Caki2 (cell line): Measurements from ENCODE around the gene ENPP6. TPM values are rescaled to one million over a fixed set of nuclear protein-coding genes. Genes with fewer than 3 reads are reported as not detected.
"Not testable (repeated sequence)": the region's sequence is repeated elsewhere in the genome, so short reads cannot be mapped to it uniquely, and the experiment has no call there.

Experiments
- DNase-seq: peaks from one replicate; pipeline ENCODE4 v3.0.0-alpha.2; 2015; ENCODE audit warnings: low read depth
- in situ Hi-C: cut with HindIII; loops from 2 replicates; pipeline ENCODE4 v1.10.0; 2016; ENCODE audit warnings: low sequenced_read_pairs, low pct_unique_long_range_greater_than_20kb, mixed read lengths
- total RNA-seq: library from RNA; depleted of rRNA; stranded (reverse); fragments of >200 nt; shearing (Covaris generic); gene quantifications from 2 replicates; pipeline ENCODE4 v1.2.3, GENCODE V29; 2014; ENCODE audit warnings: low replicate concordance

The ENPP6 gene
- total RNA-seq, 1 experiment from 2014 or later = 0.03 TPM

DNA sequence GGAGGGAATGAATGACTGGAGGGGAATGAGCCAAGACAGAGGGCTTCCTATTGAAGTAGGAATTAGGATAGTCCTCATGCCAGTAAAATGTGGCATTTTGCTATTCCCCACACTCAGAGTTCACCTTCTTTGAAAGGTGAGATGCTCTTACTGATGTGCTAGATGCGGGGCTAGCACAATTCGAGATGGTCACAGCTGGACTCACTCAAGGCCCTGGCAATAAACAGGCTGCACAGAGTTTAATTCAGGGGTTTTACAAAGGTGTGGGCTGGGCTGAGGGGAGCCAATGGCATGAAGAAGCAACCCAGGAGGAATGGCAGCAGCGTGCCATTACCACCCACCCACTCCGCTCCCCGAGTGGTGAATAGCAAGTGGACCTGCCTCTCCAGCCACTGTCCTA is 55.1 kb downstream of the ENPP6 start:
- DNase-seq = no peak
- in situ Hi-C loops = no loop called here

DNA sequence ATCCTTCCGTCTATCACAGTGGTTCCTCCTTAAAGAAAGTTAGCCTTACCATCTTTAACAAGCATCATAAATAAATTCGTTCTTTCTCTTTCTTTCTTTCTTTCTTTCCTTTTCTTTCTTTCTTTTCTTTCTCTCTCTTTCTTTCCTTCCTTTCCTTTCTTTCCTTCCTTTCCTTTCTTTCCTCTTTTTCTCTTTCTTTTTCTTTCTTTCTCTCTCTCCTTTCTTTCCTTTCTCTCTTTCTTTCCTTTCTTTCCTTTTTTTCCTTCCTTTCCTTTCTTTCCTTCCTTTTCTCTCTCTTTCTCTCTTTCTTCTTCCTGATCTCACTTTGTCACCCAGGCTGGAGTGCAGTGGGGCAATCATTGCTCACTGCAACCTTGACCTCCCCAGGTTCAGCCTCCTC is 60.4 kb downstream of the ENPP6 start:
- no peak for DNase-seq
- in situ Hi-C loops = no loop called here

DNA sequence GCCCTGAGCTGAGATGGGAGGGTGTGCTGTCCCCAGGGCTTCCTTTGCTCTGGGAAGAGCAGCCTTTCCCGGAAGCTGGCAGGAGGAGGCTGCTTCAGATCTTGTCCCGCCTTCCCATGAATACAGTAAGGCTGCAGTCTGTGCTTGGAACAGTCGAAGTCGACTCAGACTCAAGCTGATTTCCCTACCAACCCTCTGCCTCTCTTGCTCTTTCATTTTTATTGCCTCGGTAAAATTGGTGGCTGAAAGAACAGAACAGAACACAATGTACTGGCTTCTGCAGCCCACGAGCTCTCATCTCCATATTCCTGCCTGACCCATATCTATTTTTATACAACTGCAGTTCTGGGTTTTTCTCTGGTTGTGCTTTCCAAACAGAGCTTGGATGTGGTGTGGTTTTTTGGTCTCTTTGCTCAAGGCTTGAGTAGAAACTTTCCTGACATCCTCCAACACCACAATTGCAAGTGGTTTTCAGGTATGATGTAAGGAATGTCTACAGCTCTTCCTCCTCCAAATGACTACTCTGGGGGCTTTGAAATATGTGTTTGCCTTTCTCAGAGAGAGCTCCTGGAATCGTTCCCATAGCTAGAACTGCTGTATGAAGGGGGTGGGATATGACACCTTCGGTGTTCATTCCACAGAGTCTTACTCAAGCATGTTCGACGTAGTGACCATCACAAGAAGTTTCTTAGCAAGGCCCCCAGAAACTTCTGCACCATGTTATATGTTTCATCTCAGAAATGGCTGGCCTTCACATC is 61.3 kb downstream of the ENPP6 start:
- DNase-seq = no peak
- in situ Hi-C loops = no loop called here

DNA sequence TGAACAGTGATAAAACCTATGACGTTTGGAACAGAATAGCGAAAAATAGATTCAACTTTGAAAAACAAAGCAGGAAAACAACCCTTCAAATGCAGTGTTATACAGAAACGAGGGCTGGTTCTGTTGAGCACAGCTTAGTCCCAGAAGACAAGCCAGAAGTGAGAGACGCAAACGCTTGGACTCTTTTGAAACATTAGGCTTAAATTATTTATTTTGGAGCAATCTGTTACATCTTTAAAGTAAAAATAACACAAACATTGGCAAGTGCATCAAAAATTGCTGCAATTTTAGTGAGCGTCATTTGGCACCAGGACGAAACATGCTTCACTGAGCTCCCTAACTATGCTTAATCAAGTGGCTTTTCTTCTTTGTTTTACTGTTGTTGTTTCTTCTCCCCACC is 63.5 kb downstream of the ENPP6 start:
- DNase-seq = no peak
- in situ Hi-C loops = no loop called here

DNA sequence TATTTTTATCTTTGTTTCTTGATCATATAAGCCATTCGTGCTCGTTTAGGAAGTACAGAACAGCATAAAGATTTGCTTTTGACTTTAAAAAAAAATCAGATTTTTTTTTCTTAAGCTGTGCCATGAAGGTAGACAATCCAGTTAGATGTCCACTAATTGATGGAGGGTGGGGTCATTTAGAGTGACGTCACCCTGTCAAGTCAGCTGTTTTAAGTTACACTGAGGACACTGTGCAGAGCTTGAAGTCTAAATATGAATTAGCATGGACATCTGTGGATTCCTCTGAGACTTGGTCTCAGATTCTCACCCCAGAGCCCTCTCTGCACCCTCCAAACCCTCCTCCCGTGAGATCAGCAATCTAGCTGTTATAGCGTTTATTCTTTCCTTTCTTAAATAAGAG is 63.9 kb downstream of the ENPP6 start:
- DNase-seq = no peak
- in situ Hi-C loops = no loop called here

DNA sequence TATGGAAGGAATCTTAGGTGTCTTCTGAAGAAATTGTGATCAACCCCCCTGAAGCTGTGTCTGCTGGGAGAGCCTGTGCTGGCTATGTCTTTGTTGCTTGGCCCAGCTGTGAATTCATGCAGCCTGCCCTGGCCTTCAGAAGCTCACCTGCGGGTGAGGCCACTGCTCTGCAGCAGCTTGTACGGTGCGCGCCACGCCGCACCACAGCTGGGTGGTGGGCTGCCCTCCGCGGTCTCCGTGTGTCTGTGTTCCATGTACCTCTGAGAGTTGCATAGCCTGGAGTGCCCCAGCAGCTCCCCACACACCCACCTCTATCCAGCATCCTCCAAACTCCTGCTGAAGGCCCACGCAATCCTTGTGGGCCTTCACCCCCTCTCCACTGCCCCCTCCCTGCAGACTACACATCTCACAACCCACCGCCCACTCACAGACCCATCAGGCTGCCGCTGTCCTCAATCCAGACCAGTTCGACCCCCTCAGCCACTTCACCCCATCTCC is 65.6 kb downstream of the ENPP6 start:
- no peak for DNase-seq
- in situ Hi-C loops = no loop called here

DNA sequence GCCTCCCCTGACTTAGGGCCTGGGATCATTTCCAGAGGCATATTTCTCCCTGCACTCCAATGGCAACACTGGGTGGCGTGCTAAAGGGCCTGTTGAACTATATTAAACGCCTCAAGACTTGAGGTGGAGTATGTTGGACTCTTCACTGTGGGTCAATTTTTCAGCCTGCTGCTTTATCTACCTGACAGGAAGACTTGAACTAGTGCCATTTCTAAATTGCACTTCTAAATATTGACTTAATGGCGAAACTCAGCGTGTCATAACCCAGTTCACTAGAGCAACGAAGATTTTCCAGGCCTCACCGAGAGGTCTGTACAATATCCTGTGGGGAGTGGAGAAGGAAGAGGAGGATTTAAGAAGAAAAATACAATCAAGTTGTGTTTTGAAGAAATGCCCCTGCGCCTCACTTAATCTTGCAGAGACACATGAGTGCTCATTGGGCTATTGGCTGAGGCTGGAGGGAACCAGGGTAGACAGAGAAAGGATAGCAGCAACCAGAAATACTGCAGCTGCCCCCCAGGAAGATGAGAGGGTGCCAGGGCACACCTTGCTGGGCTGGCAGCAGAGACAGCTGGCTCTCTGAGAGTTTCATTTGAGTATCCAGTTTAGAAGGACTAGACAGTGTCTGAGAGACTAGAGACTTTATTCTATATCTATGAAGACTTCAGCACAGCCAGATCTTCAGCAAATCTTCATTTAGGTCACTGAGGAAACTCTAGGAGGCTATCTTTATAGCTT is 67.4 kb downstream of the ENPP6 start:
- no peak for DNase-seq
- in situ Hi-C loops = no loop called here

DNA sequence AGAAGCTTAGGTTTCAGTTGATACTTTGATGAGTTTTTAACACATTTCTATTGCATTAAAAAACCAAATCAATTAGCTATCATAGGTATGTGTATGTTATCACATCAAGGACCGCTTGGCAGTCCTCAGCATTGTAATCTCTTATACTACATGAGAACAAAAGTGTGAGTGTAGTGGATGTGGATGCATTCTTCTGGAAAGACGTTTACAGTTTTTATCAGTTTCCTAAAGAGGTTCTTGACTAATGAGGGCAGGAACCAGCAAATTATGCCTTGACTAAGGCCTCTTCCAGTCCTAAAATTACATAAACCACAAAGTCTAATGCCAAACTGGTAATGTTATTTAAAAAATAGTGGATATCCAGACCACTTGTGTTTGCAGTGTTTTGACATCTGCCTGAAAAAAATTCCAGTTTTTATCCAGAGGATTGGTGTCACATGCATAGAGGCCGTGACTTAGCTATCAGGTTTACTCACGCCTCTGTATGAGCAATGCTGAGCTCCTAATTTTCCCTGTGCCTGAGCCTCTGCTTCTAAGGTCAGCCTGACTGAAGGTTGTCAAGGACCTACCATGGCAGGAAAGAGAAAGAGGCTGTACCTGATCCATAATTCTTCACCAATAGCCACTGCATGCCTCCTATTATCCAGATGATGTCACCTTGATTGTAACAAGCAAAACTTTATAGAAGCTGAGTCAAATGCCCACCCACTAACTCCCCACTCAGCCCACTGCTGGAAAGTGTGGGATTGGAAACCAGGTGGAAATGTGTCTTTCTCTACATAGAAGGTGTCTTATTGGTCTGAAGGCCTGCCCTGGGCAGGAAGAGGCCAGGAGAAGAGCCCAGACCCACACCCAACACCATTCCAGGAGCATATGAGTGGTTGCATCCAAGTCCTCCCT is 68.7 kb downstream of the ENPP6 start:
- in situ Hi-C loops = no loop called here
- DNase-seq = no peak

DNA sequence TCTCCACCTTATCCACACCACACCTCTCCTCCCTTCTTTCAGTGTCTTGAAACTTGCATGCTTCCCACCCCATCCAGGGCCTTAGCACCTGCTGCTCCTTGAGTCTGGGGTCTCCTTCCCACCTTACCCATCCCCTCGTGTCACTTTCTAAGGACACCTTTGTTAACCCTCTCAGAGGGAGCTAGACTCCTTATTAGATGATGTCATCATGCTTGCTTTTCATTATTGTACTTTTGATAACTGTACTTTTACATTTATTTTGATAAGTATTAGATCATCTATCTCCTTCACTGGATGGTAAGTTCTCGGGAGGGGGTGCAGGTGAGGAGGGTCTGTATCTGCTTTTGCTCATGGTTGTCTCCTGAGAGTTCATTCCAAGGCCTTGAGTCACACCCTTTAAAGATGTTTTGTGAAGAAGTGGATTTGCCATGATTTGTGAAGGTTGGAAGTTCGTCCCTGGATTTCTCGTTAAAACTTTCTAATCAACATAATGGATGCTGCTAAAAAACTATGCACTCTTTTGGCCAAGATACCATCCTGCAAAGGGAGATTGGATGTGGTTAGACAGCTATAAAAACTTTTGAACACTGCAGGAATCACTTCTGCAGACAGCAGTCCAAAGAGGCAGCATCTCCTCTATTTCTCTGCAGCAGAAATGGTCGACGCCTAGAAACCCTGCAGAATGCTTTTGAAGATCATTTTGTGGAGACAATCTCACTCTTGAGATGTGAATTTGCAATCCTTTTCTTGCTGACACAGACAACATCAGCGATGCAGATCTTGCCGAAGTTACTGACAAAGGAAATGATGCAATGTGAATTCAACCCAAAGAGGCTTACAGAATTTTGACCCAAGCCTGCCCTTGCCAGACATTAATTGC is 69.6 kb downstream of the ENPP6 start:
- in situ Hi-C loops = no loop called here

DNA sequence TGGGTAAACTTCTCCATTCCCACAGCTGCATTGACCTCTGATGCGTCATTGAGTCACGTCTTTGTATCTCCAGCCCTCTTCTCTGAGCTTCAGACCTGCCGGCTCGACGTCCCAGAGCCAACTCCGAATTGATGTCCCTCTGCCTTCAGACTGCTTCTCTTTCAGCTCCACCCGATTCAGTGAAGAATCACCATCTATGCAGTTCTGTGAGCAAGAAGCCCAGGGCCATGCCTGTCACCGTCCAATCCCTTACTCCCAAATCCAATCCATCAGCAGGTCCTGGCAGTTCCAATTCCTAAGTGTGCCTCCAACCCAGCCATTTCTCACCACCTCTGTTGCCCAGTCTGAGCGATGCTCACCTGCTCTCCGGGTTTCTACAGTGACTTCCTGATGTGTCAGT is 70.7 kb downstream of the ENPP6 start:
- in situ Hi-C loops = no loop called here
- DNase-seq = no peak

More for the DNA sequence above, 69.6 kb downstream of the ENPP6 start:
- no peak for DNase-seq

DNA sequence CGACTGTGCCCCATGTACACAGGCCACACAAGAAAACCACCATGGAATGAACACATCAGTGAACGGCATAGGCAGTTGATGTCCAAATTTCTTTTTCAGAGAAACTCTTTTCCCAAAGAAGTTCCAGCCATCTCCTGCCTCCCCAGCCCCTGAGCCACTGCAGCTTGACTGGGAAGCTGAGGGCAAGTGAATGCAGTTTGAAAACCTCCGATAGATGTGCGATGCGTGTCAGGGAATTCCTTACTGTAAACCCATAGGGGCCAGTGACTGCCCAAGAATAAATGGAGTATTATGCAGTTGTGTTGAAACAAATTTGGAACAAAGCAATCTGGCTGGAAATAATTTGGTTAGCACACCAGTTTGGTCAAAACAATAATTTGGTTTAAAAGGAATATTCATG is 72.1 kb downstream of the ENPP6 start:
- in situ Hi-C loops = no loop called here
- no peak for DNase-seq

DNA sequence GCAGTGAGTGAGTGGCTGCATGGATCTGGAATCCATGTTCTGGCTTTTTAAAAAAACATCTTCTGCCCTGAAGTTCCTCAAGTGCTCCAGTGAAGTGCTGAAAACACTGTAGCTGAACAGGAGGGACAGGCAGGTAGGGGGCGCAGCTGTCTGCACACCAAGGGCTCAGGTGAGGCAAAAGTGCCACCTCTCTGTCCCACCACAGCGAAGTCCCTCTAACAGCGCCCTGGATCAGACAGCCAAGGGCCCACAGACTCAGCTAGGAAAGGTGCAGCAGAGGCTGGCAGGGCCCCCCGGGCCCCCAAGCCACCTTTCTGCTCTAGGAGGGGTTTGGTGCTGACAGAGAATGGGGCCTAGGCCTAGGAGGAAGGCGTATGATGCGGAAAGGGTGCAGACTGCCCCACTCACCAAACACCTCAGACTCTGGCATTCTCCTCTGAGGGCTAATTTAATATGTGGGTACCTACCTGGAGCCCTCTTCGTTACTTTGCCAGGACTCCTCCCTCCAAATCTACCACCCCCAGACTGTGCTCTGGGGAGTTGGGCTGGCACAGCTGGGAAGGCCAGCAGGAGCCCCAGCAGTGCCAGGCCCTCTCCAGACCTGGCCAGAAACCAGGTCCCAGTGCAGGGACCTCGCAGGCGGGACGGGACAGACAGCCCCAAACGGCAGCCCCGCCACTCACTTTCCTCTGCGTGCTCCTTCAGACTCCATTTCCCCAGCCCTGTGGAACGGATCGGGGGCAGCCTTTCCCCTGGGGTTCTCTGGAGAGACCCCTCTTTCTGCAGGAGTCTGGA is 73.7 kb downstream of the ENPP6 start:
- in situ Hi-C loops = no loop called here
- no peak for DNase-seq

DNA sequence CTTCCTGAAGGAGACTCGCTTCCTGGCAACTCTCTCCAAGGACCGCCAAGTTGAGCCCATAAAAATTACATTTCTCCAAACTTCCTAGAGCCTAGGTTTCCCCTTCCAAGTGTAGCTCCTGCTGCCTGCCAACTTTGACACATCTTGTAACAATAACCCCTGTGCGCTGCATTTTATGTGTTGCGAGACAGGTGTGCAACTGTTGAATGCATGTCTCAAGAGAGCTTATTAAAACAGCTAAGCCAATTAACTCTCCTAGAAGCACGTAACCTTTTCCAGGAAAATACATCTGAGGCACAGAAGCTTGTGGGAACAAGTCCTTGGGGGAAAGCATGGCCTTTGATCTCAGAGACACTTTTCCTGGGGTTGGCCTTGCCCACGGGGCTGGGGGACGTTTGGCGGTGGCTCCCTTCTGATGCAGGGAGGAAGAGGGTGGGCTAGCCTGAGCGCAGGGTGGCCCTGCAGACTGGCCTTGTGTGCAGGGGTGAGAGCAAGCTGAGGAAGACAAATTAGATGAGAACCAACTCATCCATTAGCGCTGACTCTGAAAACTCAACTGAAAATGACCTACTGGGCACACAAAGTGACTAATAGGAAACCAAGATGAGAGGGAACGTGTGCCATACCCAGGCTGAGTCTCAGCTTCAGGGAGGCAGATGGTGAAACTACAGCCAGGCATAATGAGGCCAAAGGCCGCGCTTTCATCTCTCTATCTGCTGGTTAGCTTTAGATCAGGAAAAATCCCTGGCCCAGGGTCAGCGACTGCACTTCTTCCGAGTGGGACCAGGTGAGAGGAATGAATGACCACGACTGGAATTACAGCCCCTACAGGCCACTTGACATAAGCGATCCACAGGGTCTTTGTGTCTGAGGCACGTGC is 75.3 kb downstream of the ENPP6 start:
- in situ Hi-C loops = no loop called here
- DNase-seq = no peak

DNA sequence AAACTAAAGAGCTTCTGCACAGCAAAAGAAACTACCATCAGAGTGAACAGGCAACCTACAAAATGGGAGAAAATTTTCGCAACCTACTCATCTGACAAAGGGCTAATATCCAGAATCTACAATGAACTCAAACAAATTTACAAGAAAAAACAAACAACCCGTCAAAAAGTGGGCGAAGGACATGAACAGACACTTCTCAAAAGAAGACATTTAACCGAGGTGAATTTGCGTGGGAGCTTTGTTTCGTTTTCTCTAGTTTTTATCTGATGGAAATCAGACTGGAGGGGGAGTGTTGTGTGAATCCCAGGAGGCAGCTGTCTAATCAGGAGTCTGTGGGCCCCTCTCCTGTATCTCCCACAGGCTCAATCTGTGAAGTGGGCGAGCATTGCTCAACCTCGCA is 76.8 kb downstream of the ENPP6 start:
- DNase-seq, in situ Hi-C loops: not testable (repeated sequence)

DNA sequence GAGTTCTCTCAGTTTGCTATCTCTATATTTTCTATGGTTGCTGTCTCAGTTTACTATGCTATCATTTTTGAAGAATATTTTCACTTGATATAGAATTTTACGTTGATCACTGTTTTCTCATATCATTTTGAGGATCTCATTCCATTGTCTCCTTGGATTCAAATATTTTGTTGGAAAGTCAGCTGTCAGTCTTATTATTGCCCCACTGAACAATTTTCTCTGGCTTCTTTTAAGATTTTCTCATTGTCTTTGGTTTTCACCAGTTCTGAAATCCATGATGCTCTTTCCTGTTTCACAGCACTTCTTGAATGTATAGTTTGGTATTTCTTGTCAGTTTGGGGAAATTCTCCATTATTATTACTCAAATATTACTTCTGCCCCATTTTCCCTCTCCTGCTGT is 81.1 kb downstream of the ENPP6 start:
- DNase-seq = no peak
- in situ Hi-C loops = no loop called here

DNA sequence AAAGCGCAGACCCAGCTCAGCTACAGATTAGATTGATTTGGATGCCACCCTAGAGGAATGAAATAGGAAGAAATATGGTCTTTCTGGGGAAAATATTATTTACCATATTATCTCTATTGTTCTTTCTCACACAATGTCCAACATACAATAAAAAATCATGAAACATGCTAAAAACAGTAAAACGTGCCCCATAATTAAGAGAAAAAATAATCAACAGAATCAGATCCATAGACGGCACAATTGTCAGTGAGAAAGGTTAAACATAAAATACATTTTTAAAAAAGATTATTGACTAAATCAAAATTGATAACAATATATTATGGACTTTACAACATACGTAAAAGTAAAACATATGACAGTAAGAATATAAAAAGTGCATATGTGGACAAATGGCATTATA is 90.9 kb downstream of the ENPP6 start:
- in situ Hi-C loops = no loop called here
- no peak for DNase-seq
